GM12878 (cell line): ENCODE data around the gene AP1AR. TPM values are rescaled to one million over a fixed set of nuclear protein-coding genes. Genes with fewer than 3 reads are reported as not detected.

Source experiments
- ATF2 ChIP-seq: IDR thresholded peaks from 2 replicates; pipeline ENCODE4 v1.6.1; 2012; ENCODE audit warnings: low read length, inconsistent platforms
- BCL3 ChIP-seq: IDR thresholded peaks from 2 replicates; pipeline ENCODE4 v1.6.1; 2011; ENCODE audit warnings: borderline replicate concordance, low read depth, mild to moderate bottlenecking, moderate library complexity, low read length; ENCODE audit not compliant: insufficient read depth, poor library complexity, severe bottlenecking
- CBX3 ChIP-seq: fragments of 200-600 bp; sonication (generic); IDR thresholded peaks from 2 replicates; pipeline ENCODE4 v1.6.1; 2016; ENCODE audit warnings: low read depth, borderline replicate concordance
- CREB1 ChIP-seq: IDR thresholded peaks from 2 replicates; pipeline ENCODE4 v1.6.1; 2012; ENCODE audit warnings: low read depth, mild to moderate bottlenecking, inconsistent platforms
- EZH2 ChIP-seq: IDR thresholded peaks from 2 replicates; pipeline ENCODE4 v1.6.1; 2012; ENCODE audit warnings: low read depth, mild to moderate bottlenecking, control low read depth, inconsistent platforms, low read length, borderline replicate concordance; ENCODE audit not compliant: control insufficient read depth
- HDAC2 ChIP-seq: fragments of 200-600 bp; sonication (generic); IDR thresholded peaks from 2 replicates; pipeline ENCODE4 v1.6.1; 2017
- JUND ChIP-seq: IDR thresholded peaks from 2 replicates; pipeline ENCODE4 v1.6.1; 2012; ENCODE audit warnings: low read depth, mild to moderate bottlenecking, low read length, improper control_type of control experiment, moderate library complexity
- MAX ChIP-seq: IDR thresholded peaks from 2 replicates; pipeline ENCODE4 v1.6.1; 2012; ENCODE audit warnings: low read depth, low read length, improper control_type of control experiment
- NFIC ChIP-seq: IDR thresholded peaks from 2 replicates; pipeline ENCODE4 v1.6.1; 2012; ENCODE audit warnings: low read depth, mild to moderate bottlenecking, inconsistent platforms, low read length, moderate library complexity
- PBX3 ChIP-seq: IDR thresholded peaks from 2 replicates; pipeline ENCODE4 v1.6.1; 2011; ENCODE audit warnings: mild to moderate bottlenecking, low read depth, low read length, moderate library complexity; ENCODE audit not compliant: insufficient replicate concordance
- POLR2A ChIP-seq: IDR thresholded peaks from 2 replicates; pipeline ENCODE4 v1.6.1; 2011; ENCODE audit warnings: low read depth, mild to moderate bottlenecking, low read length
- RUNX3 ChIP-seq: IDR thresholded peaks from 2 replicates; pipeline ENCODE4 v1.6.1; 2012; ENCODE audit warnings: low read length, inconsistent platforms
- SMC3 ChIP-seq: IDR thresholded peaks from 2 replicates; pipeline ENCODE4 v1.6.1; 2011; ENCODE audit warnings: low read length, improper control_type of control experiment, borderline replicate concordance
- SRF ChIP-seq, 2 experiments: IDR thresholded peaks; 2 replicates each; pipeline ENCODE4 v1.6.1; 2011; ENCODE audit warnings: low read depth in 2 of 2, low read length in 2 of 2, mild to moderate bottlenecking in 1 of 2, moderate library complexity in 1 of 2
- YY1 ChIP-seq: IDR thresholded peaks from 2 replicates; pipeline ENCODE4 v1.6.1; 2011; ENCODE audit warnings: low read depth, mild to moderate bottlenecking, low read length
- ZBTB4 ChIP-seq: fragments of 450-650 bp; formaldehyde crosslinking; IDR thresholded peaks from 2 replicates; pipeline ENCODE4 v1.4.0; 2022; ENCODE audit warnings: mild to moderate bottlenecking, moderate library complexity
- ZNF207 ChIP-seq: fragments of 450-650 bp; IDR thresholded peaks from 2 replicates; pipeline ENCODE4 v1.6.1; 2014; ENCODE audit warnings: antibody characterized with exemption, mild to moderate bottlenecking, borderline replicate concordance
- ZNF622 ChIP-seq: fragments of 450-650 bp; IDR thresholded peaks from 2 replicates; pipeline ENCODE4 v1.6.1; 2017; ENCODE audit warnings: mild to moderate bottlenecking, inconsistent platforms
- polyA plus RNA-seq, 11 experiments: library from polyadenylated mRNA; depleted of rRNA in 4 of 11; unstranded in 6 of 11; stranded (reverse) in 5 of 11; fragments of >200 nt; fragmentation: Nextera tagmentation in 4 of 11; fragmentation: Illumina TruSeq in 1 of 11; extraction: Ambion mirVana in 4 of 11; extraction: Trizol in 1 of 11; gene quantifications; 1 replicate in 1 of 11; 2 replicates in 10 of 11; pipeline versions ENCODE4 v1.2.1 to v1.2.3, GENCODE V29; 2011 to 2016; ENCODE audit warnings: inconsistent platforms in 2 of 11, missing spikeins in 2 of 11, low read depth in 1 of 11
- total RNA-seq, 4 experiments: library from RNA; depleted of rRNA in 3 of 4; stranded (reverse); fragments of >200 nt in 3 of 4; fragmentation: Illumina TruSeq in 1 of 4; extraction: Trizol in 1 of 4; gene quantifications; 2 replicates each; pipeline versions ENCODE4 v1.2.1 to v1.2.3, GENCODE V29; 2013 to 2021

The AP1AR gene
- total and polyA plus RNA-seq, 10 of the 15 experiments (the other 5 are each of a cell fraction or from before 2014, with no cell fraction given) = 5.6 to 29.1 (median 16.3) TPM

GRCh38 chr4:112231779-112232713 is at the start of gene AP1AR (continued):
- no peak for TF ChIP-seq MAX
- TF ChIP-seq CBX3 = no peak
- peak; percentile 94 for TF ChIP-seq POLR2A
- TF ChIP-seq CREB1 = no peak
- TF ChIP-seq JUND = no peak
- TF ChIP-seq ATF2 = no peak
- peak; percentile 37 for TF ChIP-seq BCL3
- TF ChIP-seq YY1 = peak; percentile 1; the same call in 1 of the 2 replicates
- TF ChIP-seq ZNF622 = no peak
- TF ChIP-seq SRF (IDR thresholded peaks at IDR 0.05; ENCODE audit: low read depth in 2 of 2, low read length in 2 of 2) = no peak
- no peak for TF ChIP-seq ZBTB4 (CRISPR knock-in tag)
- TF ChIP-seq ZNF207 = peak; percentile 66; the same call in 1 of the 2 replicates
- TF ChIP-seq SMC3 = peak; percentile 24; the same call in 1 of the 2 replicates
- TF ChIP-seq RUNX3 = no peak
- no peak for TF ChIP-seq PBX3
- TF ChIP-seq HDAC2 = no peak
- no peak for TF ChIP-seq EZH2
- no peak for TF ChIP-seq NFIC
